A673 (cell line): ENCODE data around the gene BUB1B. TPM values are rescaled to one million over a fixed set of nuclear protein-coding genes. Genes with fewer than 3 reads are reported as not detected.
"Not testable (repeated sequence)": the region's sequence is repeated elsewhere in the genome, so short reads cannot be mapped to it uniquely, and the experiment has no call there.

Experiments
- BruUV-seq: library from RNA; stranded (reverse); fragments of 400-500 nt; replicated peaks from 2 replicates; lab custom pipeline; 2021; lab: Mats Ljungman, UMichigan
- CTCF ChIA-PET: fragments of 300-600 bp; sonication (Branson Sonifier 250); formaldehyde crosslinking; loops from one replicate; lab custom pipeline; 2022; ENCODE audit warnings: antibody characterized with exemption; lab: Charles Lee
- POLR2A ChIA-PET: fragments of 300-600 bp; sonication (Branson Sonifier 250); formaldehyde crosslinking; loops from one replicate; lab custom pipeline; 2022; ENCODE audit warnings: antibody characterized with exemption; ENCODE audit not compliant: low non-redundant PET; lab: Charles Lee
- DNase-seq: peaks from one replicate; pipeline ENCODE4 v3.0.0-alpha.2; 2015; ENCODE audit warnings: low spot score
- H3K27ac ChIP-seq: fragments of 200-600 bp; sonication (generic); 2 replicates; pipeline ENCODE4 v1.5.1; 2016; ENCODE audit warnings: mixed run types, low read depth, mild to moderate bottlenecking, mixed read lengths, antibody characterized with exemption, low read length; ENCODE audit not compliant: poor library complexity, severe bottlenecking
- H3K27me3 ChIP-seq: fragments of 200-600 bp; sonication (generic); replicated peaks from 2 replicates; pipeline ENCODE4 v1.6.1; 2017; ENCODE audit warnings: mixed run types, low read depth, mild to moderate bottlenecking, mixed read lengths, antibody characterized with exemption, low read length; ENCODE audit not compliant: insufficient read depth, poor library complexity
- H3K36me3 ChIP-seq: fragments of 200-600 bp; sonication (generic); 2 replicates; pipeline ENCODE4 v1.6.1; 2016; ENCODE audit warnings: mixed run types, mild to moderate bottlenecking, mixed read lengths, antibody characterized with exemption, low read length; ENCODE audit not compliant: insufficient read depth, poor library complexity, severe bottlenecking
- H3K4me1 ChIP-seq: fragments of 200-600 bp; sonication (generic); 2 replicates; pipeline ENCODE4 v1.6.1; 2017; ENCODE audit warnings: mixed run types, mild to moderate bottlenecking, mixed read lengths, antibody characterized with exemption, low read length; ENCODE audit not compliant: insufficient read depth, poor library complexity, severe bottlenecking
- H3K4me3 ChIP-seq: fragments of 200-600 bp; sonication (generic); 2 replicates; pipeline ENCODE4 v1.5.1; 2016; ENCODE audit warnings: low read depth, mixed run types, mild to moderate bottlenecking, mixed read lengths, low read length; ENCODE audit not compliant: poor library complexity, severe bottlenecking
- H3K9me3 ChIP-seq: fragments of 200-600 bp; sonication (generic); 2 replicates; pipeline ENCODE4 v1.6.1; 2016; ENCODE audit warnings: mixed run types, low read depth, mild to moderate bottlenecking, mixed read lengths, antibody characterized with exemption, low read length; ENCODE audit not compliant: poor library complexity, severe bottlenecking
- EZH2 ChIP-seq: fragments of 200-600 bp; sonication (generic); IDR thresholded peaks from 2 replicates; pipeline ENCODE4 v1.6.1; 2017; ENCODE audit warnings: borderline replicate concordance, low read depth, mild to moderate bottlenecking, mixed read lengths, antibody characterized with exemption, low read length; ENCODE audit not compliant: poor library complexity, severe bottlenecking
- intact Hi-C: fragments of 100-400 bp; cut with micrococcal nuclease; formaldehyde crosslinking; loops from one replicate; pipeline ENCODE4 v1.10.0; 2022; ENCODE audit not compliant: unreplicated experiment
- total RNA-seq: library from RNA; stranded (reverse); gene quantifications from 2 replicates; pipeline ENCODE4 v1.2.3, GENCODE V29; 2021
- TF ChIP-seq, protein P1 (sequence below): fragments of 300-800, 200-600 bp; sonication (generic); conservative IDR thresholded peaks from 2 replicates; pipeline ENCODE4 v1.5.1; 2017; ENCODE audit warnings: low read depth, mild to moderate bottlenecking, antibody characterized with exemption, low read length, moderate library complexity, mixed read lengths

Gene BUB1B
- total RNA-seq, 1 experiment from 2014 or later = 196 TPM

DNA sequence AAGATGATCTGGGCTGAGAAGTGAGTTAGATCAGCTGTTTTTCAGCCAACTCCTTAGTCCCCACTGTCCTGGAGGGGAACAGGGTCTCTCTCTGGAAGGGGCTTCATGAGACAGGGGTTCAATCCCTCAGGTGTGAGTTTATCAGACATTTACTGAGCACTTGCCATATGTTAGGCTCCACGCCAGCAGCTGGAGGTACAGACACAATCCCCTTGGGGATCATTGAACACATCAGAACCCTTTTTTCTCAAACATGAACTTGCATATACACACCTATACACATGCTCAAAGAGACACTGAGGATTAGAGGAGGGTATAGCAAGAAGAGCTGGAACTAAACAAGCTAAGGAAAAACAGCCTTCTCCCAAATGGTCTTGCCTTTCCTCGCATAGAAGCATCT is 46.7 kb upstream of the BUB1B start:
- H3K27me3 ChIP-seq = no peaks in the 10 kb centered on the region

GRCh38 chr15:40115106-40115505 is 45.8 kb upstream of the BUB1B start:
- BruUV-seq, DNase-seq, H3K4me3 ChIP-seq, H3K4me1 ChIP-seq, H3K27me3 ChIP-seq, H3K27ac ChIP-seq, POLR2A ChIA-PET, H3K36me3 ChIP-seq, CTCF ChIA-PET, H3K9me3 ChIP-seq, intact Hi-C loops: not testable (repeated sequence)

More for the DNA sequence above, 46.7 kb upstream of the BUB1B start:
- H3K4me1 ChIP-seq = no peaks in the 10 kb centered on the region
- no peak for DNase-seq
- intact Hi-C loops = no loop called here
- H3K36me3 ChIP-seq = no peaks in the 10 kb centered on the region
- no peak for TF ChIP-seq EZH2
- TF ChIP-seq, protein P1, sequence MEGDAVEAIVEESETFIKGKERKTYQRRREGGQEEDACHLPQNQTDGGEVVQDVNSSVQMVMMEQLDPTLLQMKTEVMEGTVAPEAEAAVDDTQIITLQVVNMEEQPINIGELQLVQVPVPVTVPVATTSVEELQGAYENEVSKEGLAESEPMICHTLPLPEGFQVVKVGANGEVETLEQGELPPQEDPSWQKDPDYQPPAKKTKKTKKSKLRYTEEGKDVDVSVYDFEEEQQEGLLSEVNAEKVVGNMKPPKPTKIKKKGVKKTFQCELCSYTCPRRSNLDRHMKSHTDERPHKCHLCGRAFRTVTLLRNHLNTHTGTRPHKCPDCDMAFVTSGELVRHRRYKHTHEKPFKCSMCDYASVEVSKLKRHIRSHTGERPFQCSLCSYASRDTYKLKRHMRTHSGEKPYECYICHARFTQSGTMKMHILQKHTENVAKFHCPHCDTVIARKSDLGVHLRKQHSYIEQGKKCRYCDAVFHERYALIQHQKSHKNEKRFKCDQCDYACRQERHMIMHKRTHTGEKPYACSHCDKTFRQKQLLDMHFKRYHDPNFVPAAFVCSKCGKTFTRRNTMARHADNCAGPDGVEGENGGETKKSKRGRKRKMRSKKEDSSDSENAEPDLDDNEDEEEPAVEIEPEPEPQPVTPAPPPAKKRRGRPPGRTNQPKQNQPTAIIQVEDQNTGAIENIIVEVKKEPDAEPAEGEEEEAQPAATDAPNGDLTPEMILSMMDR = no peak
- H3K4me3 ChIP-seq = no peak overlapping the region
- H3K27ac ChIP-seq = no peak overlapping the region
- ChIA-PET POLR2A (interaction anchor here (0.7 kb wide), 1 partner anchor 9 kb away, joined by 4 read pairs; no protein-coding TSS in a partner anchor), CTCF (no interaction called here)
- no TSS peak for BruUV-seq
- H3K9me3 ChIP-seq = no peaks in the 10 kb centered on the region

- BruUV-seq = no TSS peak
- no peaks in the 10 kb centered on the region for H3K27me3 ChIP-seq
- no peaks in the 10 kb centered on the region for H3K4me1 ChIP-seq
- no peaks in the 10 kb centered on the region for H3K9me3 ChIP-seq
- POLR2A ChIA-PET = no interaction called here
- CTCF ChIA-PET = no interaction called here
- H3K4me3 ChIP-seq = no peak overlapping the region
- H3K36me3 ChIP-seq = no peaks in the 10 kb centered on the region
- intact Hi-C loops = no loop called here
- DNase-seq = no peak
- TF ChIP-seq, protein P1 = no peak
- no peak for TF ChIP-seq EZH2
- no peak overlapping the region for H3K27ac ChIP-seq
Measured at GRCh38 chr15:40115670-40116093, 45.2 kb upstream of the BUB1B start.

DNA sequence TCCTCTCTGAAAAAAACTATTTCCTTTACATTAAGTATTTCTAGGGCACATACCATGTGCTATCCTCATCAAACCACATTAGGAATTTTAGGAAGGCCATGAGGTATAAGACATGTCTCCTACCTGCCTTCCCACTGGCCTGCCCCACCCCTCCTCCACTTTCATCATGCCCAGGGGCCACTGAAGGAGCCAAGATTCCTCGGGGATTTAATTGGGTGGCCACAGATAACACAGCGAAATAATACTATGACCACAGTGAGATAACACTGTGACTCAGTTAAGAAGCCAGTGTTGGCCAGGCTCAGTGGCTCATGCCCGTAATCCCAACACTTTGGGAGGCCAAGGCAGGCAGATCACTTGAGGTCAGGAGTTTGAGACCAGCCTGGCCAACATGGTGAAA is 42.4 kb upstream of the BUB1B start:
- TF ChIP-seq, protein P1 = no peak
- no peak for TF ChIP-seq EZH2
- ChIA-PET CTCF (no interaction called here), POLR2A (no interaction called here)

More for the DNA sequence above, 42.4 kb upstream of the BUB1B start:
- no peak for DNase-seq
- intact Hi-C loops = no loop called here
- H3K27ac ChIP-seq = no peak overlapping the region
- no TSS peak for BruUV-seq
- H3K36me3 ChIP-seq = no peaks in the 10 kb centered on the region
- no peak overlapping the region for H3K4me3 ChIP-seq
- no peaks in the 10 kb centered on the region for H3K9me3 ChIP-seq
- H3K27me3 ChIP-seq = no peaks in the 10 kb centered on the region
- H3K4me1 ChIP-seq = no peaks in the 10 kb centered on the region
